Esophagus muscularis mucosa (tissue), 4 donors: ENCODE results near the gene RHOT2.

Source experiments
- EP300 ChIP-seq: sonication (generic); formaldehyde crosslinking; IDR thresholded peaks from one replicate; pipeline ENCODE4 v1.6.1; 2017; ENCODE audit warnings: antibody characterized with exemption
- POLR2A ChIP-seq: fragments of 450-650 bp; IDR thresholded peaks from one replicate; pipeline ENCODE4 v1.6.1; 2017; ENCODE audit warnings: antibody characterized with exemption, moderate library complexity, mild to moderate bottlenecking, low read depth
- TF ChIP-seq, protein P1 (sequence below), 3 experiments: fragments of 200-600 bp in 2 of 3; fragments of 450-650 bp in 1 of 3; sonication (generic) in 2 of 3; IDR thresholded peaks; one replicate each; pipeline ENCODE4 v1.5.1; 2017 to 2019; ENCODE audit warnings: antibody characterized with exemption in 3 of 3, mild to moderate bottlenecking in 2 of 3, moderate library complexity in 1 of 3

GRCh38 chr16:711548-712320 lies 43.8 kb downstream of the RHOT2 start:
- TF ChIP-seq POLR2A, result no peak
- TF ChIP-seq, protein P1, sequence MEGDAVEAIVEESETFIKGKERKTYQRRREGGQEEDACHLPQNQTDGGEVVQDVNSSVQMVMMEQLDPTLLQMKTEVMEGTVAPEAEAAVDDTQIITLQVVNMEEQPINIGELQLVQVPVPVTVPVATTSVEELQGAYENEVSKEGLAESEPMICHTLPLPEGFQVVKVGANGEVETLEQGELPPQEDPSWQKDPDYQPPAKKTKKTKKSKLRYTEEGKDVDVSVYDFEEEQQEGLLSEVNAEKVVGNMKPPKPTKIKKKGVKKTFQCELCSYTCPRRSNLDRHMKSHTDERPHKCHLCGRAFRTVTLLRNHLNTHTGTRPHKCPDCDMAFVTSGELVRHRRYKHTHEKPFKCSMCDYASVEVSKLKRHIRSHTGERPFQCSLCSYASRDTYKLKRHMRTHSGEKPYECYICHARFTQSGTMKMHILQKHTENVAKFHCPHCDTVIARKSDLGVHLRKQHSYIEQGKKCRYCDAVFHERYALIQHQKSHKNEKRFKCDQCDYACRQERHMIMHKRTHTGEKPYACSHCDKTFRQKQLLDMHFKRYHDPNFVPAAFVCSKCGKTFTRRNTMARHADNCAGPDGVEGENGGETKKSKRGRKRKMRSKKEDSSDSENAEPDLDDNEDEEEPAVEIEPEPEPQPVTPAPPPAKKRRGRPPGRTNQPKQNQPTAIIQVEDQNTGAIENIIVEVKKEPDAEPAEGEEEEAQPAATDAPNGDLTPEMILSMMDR (IDR thresholded peaks at IDR 0.05), result peak; percentile 93 to 96 (median 94)
- TF ChIP-seq EP300, result no peak
